Heart left ventricle (tissue), 16 donors: Measurements from ENCODE around the gene FYCO1. TPM values are rescaled to one million over a fixed set of nuclear protein-coding genes. Genes with fewer than 3 reads are reported as not detected.

Experiments used
- ATAC-seq, 4 donors: fragments of 200-7000 bp; cut with Tn5 transposase; one replicate each; pipeline ENCODE4 v1.9.1; 2020 to 2022; ENCODE audit warnings: moderate library complexity in 4 of 4, mild to moderate bottlenecking in 3 of 4, moderate number of reproducible peaks in 1 of 4
- DNase-seq, 5 donors: peaks; one replicate each; pipeline ENCODE4 v3.0.0-alpha.2; 2020
- H3K27ac ChIP-seq, 12 donors: fragments of 200-600 bp; sonication (generic) in 4 of 12; one replicate each; pipeline versions ENCODE4 v1.5.0 to v1.8.0; 2016 to 2022; ENCODE audit warnings: mild to moderate bottlenecking in 2 of 12
- H3K27me3 ChIP-seq, 9 donors: fragments of 200-600 bp; sonication (generic) in 2 of 9; one replicate each; pipeline versions ENCODE4 v1.5.1 to v1.8.0; 2016 to 2022; ENCODE audit warnings: mild to moderate bottlenecking in 3 of 9
- H3K36me3 ChIP-seq, 9 donors: fragments of 200-600 bp; sonication (generic) in 2 of 9; one replicate each; pipeline versions ENCODE4 v1.5.0 to v1.8.0; 2018 to 2022; ENCODE audit warnings: mild to moderate bottlenecking in 2 of 9
- H3K4me1 ChIP-seq, 12 donors: fragments of 200-600 bp; sonication (generic) in 4 of 12; one replicate each; pipeline versions ENCODE4 v1.5.0 to v1.8.0; 2016 to 2022; ENCODE audit warnings: mild to moderate bottlenecking in 3 of 12
- H3K4me3 ChIP-seq, 12 donors: fragments of 200-600 bp; sonication (generic) in 4 of 12; one replicate each; pipeline versions ENCODE4 v1.5.0 to v1.8.0; 2017 to 2022; ENCODE audit warnings: mild to moderate bottlenecking in 9 of 12, moderate library complexity in 4 of 12
- H3K9me3 ChIP-seq, 12 donors: fragments of 200-600 bp; sonication (generic) in 4 of 12; one replicate each; pipeline versions ENCODE4 v1.5.0 to v1.8.0; 2016 to 2022; ENCODE audit warnings: mild to moderate bottlenecking in 1 of 12
- POLR2A ChIP-seq, 2 donors: fragments of 450-650 bp; IDR thresholded peaks; one replicate each; pipeline ENCODE4 v1.6.1; 2017; ENCODE audit warnings: antibody characterized with exemption in 2 of 2, mild to moderate bottlenecking in 2 of 2, moderate library complexity in 2 of 2
- WGBS, 4 donors: extraction: QIAGEN DNeasy Blood & Tissue Kit in 2 of 4; methylation state at CpG; one replicate each; pipeline versions ENCODE4 v1.1.5 to v1.1.7; 2013 to 2018; 5-methylcytosine and 5-hydroxymethylcytosine counted together
- intact Hi-C, 10 donors: fragments of 100-400 bp; cut with DNase I; formaldehyde crosslinking; loops; one replicate each; pipeline versions ENCODE4 v1.11.1 to v1.14.2; 2022
- polyA plus RNA-seq, 2 donors: library from polyadenylated mRNA; stranded (reverse); fragments of 200-250 nt; gene quantifications; one replicate each; pipeline ENCODE4 v1.2.3, GENCODE V29; 2013
- total RNA-seq, 9 donors: library from RNA; depleted of rRNA in 2 of 9; stranded (reverse); fragments of >200 nt in 2 of 9; fragmentation: NEBNext Ultra II Directional in 3 of 9; extraction: Animal tissue kit (Norgen Biotek cat#: 25700) in 3 of 9; gene quantifications; one replicate each; pipeline versions ENCODE4 v1.1.0 to v1.2.4, GENCODE V29; 2016 to 2023
- TF ChIP-seq, protein P1 (sequence below), 12 donors: fragments of 200-600 bp; sonication (generic) in 4 of 12; IDR thresholded peaks; one replicate each; pipeline versions ENCODE4 v1.5.0 to v1.8.0; 2018 to 2022; ENCODE audit warnings: antibody characterized with exemption in 12 of 12, mild to moderate bottlenecking in 5 of 12
- donor health status: ischemic (EF 13 %, LVEDD 7.1; RV severe dilation, severe dysfunction).
- donor health status: healthy with polysubstance abuse.
- donor health status: DM: no; HTN: yes; CAD: no.
- donor health status: DM: no; HTN: no; CAD: no.
- donor health status: ischemic (EF 25% LVEDD 6.9; RV normal size, moderate dysfunction).
- donor health status: ischemic (EF 25% LVEDD 5.7; RV mildly dilated, moderate dysfunction).
- donor health status: healthy.
- donor health status: DM: yes; HTN: yes; CAD: no.
- donor health status: ischemic (EF 35%, LVEDD 5.7; RV mildly dilated, moderate dysfunction).
- donor health status: nonischemic (EF 11% LVEDD 7.7; RV severe dilation, severe dysfunction).
- donor health status: DM: yes; HTN: yes; CAD: no.
- donor health status: PGD.
- donor health status: ischemic (EF 29% LVEDD 5.4; RV normal size, mild dysfunction).
- donor health status: nonischemic (EF 23%, LVEDD 6.1; RV moderate dilation, normal function).

FYCO1 gene
- total and polyA plus RNA-seq, 11 donors: 18.5 to 195 (median 139) TPM

DNA sequence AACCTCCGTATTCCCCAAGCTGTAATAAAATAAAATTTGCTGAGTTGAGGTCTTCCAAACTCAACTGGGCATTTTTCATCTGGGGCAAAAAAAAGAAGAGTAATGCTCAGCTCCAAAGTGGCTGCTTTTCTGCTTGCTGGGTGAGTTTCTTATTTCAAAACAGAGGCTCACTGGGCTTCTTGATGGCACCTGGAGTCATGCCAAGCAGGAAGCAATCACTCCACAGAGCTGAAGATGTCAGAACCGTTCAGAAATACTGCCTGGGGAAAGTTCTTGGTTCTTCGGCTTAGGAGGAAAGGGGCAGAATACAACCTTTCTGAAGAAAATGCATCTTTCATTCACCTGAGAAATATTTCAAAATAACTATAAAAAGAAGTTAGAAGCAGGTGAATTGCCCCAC, 105.2 kb downstream of the FYCO1 start:
- ATAC-seq (no peak), DNase-seq (no peak)
- peaks cover 0 to 4% (median 0%) of the 10 kb centered on the region in 12 donors for H3K9me3 ChIP-seq
- intact Hi-C loops: no loop called here
- TF ChIP-seq POLR2A (IDR thresholded peaks at IDR 0.05): no peak
- TF ChIP-seq, protein P1, sequence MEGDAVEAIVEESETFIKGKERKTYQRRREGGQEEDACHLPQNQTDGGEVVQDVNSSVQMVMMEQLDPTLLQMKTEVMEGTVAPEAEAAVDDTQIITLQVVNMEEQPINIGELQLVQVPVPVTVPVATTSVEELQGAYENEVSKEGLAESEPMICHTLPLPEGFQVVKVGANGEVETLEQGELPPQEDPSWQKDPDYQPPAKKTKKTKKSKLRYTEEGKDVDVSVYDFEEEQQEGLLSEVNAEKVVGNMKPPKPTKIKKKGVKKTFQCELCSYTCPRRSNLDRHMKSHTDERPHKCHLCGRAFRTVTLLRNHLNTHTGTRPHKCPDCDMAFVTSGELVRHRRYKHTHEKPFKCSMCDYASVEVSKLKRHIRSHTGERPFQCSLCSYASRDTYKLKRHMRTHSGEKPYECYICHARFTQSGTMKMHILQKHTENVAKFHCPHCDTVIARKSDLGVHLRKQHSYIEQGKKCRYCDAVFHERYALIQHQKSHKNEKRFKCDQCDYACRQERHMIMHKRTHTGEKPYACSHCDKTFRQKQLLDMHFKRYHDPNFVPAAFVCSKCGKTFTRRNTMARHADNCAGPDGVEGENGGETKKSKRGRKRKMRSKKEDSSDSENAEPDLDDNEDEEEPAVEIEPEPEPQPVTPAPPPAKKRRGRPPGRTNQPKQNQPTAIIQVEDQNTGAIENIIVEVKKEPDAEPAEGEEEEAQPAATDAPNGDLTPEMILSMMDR (IDR thresholded peaks at IDR 0.05): no peak
- WGBS, 4 donors: 48 to 54% (median 50%) methylated on average over 3 of the region's 3 CpGs
- no peaks in the 10 kb centered on the region for H3K36me3 ChIP-seq
- peaks cover 0 to 3% (median 0%) of the 10 kb centered on the region in 9 donors for H3K27me3 ChIP-seq
- H3K4me3 ChIP-seq: no peak overlapping the region
- H3K4me1 ChIP-seq: no peaks in the 10 kb centered on the region
- no peak overlapping the region for H3K27ac ChIP-seq

DNA sequence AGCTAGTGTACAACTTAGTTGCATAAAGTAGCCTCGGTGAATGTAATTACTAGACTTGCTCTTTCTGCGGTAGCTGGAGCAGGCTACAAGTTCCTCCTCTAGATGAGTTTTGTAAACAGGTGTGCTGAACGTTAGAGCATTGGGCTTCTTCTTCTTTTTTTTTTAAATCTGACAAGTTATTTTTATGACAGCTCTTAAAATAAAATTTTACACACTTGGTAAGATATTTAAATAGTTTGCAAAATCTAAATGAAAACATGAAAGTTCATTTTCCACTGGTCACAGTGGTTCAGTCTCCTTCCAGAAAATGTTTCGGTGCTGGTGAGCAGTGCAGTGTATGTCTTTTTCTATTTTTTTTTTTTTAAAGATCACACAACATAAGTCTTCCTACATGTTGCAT, 106.3 kb downstream of the FYCO1 start:
- WGBS, 4 donors: 82 to 87% (median 86%) methylated on average over 4 of the region's 4 CpGs
- Histone ChIP-seq H3K9me3 (peaks cover 0 to 4% (median 0%) of the 10 kb centered on the region in 12 donors), H3K27ac (no peak overlapping the region), H3K4me1 (no peaks in the 10 kb centered on the region), H3K27me3 (peaks cover 0 to 3% (median 0%) of the 10 kb centered on the region in 9 donors), H3K36me3 (no peaks in the 10 kb centered on the region), H3K4me3 (no peak overlapping the region)
- intact Hi-C loops: no loop called here
- TF ChIP-seq, protein P1 (IDR thresholded peaks at IDR 0.05): no peak
- no peak for TF ChIP-seq POLR2A (IDR thresholded peaks at IDR 0.05)
- no peak for ATAC-seq
- DNase-seq: no peak

DNA sequence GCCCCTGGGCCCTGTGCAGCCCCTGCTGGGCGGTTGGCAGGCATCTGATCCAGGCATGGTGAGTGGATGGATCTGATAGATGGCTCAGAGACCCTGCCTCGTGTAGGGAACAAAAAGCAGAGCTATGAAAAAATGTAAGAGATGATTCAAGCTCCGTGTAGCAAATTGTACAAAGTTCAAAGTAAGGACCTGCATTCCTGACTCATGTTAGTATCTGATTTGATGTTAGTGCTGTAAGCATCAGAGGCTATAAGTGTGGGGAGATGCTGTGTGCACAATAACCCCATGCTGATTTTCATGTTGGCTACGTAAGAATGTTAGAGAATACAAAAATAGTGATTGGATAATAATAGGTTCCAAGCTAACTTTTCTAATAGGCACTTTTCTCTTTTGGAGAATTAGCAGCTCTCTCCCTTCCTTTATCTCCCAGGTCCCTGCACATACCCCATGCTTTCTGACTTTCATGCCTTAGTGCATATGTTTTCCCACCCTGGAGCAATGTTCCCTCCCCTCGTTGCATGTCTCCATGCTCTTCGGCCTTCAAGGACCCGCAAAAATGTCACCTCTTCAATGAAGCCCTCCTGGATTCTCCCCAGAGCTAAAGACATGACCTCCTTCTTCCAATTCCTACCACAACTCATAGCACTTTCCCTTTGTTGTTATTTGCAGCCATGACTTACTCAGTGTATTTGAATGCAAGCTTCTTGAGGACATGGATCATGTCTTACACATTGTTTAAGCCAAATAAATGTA, 107.7 kb downstream of the FYCO1 start:
- DNase-seq (no peak), ATAC-seq (no peak)
- TF ChIP-seq, protein P1 (IDR thresholded peaks at IDR 0.05): no peak
- no peak for TF ChIP-seq POLR2A (IDR thresholded peaks at IDR 0.05)
- H3K27ac ChIP-seq: no peak overlapping the region
- H3K4me1 ChIP-seq: no peaks in the 10 kb centered on the region
- H3K4me3 ChIP-seq: no peak overlapping the region
- no peaks in the 10 kb centered on the region for H3K36me3 ChIP-seq
- 63 to 69% (median 66%) methylated on average over 7 of the region's 7 CpGs for WGBS, 4 donors
- peaks cover 0 to 4% (median 0%) of the 10 kb centered on the region in 12 donors for H3K9me3 ChIP-seq
- peaks cover 0 to 3% (median 0%) of the 10 kb centered on the region in 9 donors for H3K27me3 ChIP-seq
- intact Hi-C loops: no loop called here

DNA sequence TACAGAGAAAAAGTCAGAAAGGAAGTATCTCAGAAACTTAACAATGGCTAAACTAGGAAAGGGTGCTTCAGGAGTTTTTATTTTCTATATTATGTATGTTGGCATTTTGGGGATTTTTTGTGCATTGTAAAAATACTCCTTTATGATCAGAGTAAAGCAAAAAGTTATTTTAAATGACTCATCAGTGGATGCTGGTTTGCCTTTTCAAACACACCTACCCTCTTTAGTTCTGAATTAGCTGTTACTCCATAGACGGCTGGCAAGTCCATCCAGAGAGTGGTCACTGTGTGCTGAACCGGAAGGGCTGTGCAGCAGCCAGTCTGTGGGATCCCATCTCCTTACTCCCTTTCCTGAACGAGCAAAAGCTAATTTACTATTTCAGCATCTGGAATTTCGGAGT, 108.3 kb downstream of the FYCO1 start:
- 65 to 80% (median 72%) methylated on average over 4 of the region's 4 CpGs for WGBS, 4 donors
- H3K4me1 ChIP-seq: no peaks in the 10 kb centered on the region
- no peak for ATAC-seq

More for the DNA sequence above, 108.3 kb downstream of the FYCO1 start:
- Histone ChIP-seq H3K9me3 (peaks cover 0 to 3% (median 0%) of the 10 kb centered on the region in 12 donors), H3K4me3 (no peak overlapping the region), H3K27me3 (peaks cover 0 to 3% (median 0%) of the 10 kb centered on the region in 9 donors), H3K36me3 (no peaks in the 10 kb centered on the region), H3K27ac (no peak overlapping the region)
- intact Hi-C loops: no loop called here
- no peak for TF ChIP-seq POLR2A (IDR thresholded peaks at IDR 0.05)
- TF ChIP-seq, protein P1 (IDR thresholded peaks at IDR 0.05): no peak
- DNase-seq: no peak
